ENCODE measurements around the gene NDFIP2. TPM values are rescaled to one million over a fixed set of nuclear protein-coding genes. Genes with fewer than 3 reads are reported as not detected.
"Not testable (repeated sequence)": the region's sequence is repeated elsewhere in the genome, so short reads cannot be mapped to it uniquely, and the experiment has no call there.

The NDFIP2 gene
- total RNA-seq, 4 donors from 2014 or later = 9.0 to 12.8 (median 10.2) TPM

DNA sequence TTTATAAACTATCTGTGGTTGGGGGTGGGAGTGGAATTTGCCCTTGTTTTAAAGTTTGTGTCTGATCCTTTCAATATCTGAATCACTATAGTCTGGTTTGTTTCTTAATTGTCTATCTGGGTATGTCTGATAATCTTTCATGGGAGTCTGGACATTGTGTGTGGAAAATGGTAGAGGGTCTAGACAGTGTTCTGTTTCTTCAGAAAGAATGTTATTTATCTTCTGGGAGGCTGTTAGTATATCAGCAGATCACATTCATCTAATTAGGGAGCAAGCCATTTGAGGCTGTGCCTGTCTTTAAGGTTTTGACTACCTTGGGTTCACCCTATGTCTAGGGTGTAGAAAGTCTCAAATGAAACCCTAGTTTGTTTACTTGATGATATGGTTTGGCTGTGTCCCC, 110.5 kb downstream of the NDFIP2 start:
- intact Hi-C loops (cut with DNase I) = no loop called here
- Histone ChIP-seq H3K27me3 (no peaks in the 10 kb centered on the region), H3K9me3 (no peaks in the 10 kb centered on the region), H3K4me3 (no peak overlapping the region), H3K27ac (replicated peaks in 1 of 4) (no peak overlapping the region), H3K4me1 (no peaks in the 10 kb centered on the region), H3K36me3 (no peaks in the 10 kb centered on the region)
- no peak for DNase-seq (ENCODE audit: extremely low spot score)
- TF ChIP-seq, protein P1, sequence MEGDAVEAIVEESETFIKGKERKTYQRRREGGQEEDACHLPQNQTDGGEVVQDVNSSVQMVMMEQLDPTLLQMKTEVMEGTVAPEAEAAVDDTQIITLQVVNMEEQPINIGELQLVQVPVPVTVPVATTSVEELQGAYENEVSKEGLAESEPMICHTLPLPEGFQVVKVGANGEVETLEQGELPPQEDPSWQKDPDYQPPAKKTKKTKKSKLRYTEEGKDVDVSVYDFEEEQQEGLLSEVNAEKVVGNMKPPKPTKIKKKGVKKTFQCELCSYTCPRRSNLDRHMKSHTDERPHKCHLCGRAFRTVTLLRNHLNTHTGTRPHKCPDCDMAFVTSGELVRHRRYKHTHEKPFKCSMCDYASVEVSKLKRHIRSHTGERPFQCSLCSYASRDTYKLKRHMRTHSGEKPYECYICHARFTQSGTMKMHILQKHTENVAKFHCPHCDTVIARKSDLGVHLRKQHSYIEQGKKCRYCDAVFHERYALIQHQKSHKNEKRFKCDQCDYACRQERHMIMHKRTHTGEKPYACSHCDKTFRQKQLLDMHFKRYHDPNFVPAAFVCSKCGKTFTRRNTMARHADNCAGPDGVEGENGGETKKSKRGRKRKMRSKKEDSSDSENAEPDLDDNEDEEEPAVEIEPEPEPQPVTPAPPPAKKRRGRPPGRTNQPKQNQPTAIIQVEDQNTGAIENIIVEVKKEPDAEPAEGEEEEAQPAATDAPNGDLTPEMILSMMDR (IDR thresholded peaks at IDR 0.05) = no peak
- no peak for TF ChIP-seq EP300 (IDR thresholded peaks at IDR 0.05)

DNA sequence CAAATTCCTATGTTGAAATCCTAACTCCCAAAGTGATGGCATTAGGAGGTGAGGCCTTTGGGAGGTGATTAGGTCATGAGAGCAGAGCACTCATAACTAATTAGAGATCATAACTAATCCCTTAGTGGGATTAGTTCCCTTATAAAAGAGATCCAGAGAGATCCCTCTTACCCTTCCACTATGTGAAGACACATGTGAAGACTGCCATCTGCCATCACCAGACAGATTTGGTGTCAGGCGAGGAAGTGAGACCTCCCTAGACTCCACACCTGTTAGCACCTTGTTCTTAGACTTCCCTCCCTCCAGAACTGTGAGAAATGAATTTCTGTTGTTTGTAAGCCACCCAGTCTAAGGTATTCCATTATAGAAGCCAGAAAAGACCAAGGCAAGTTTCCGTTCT, 112.2 kb downstream of the NDFIP2 start:
- no peak for DNase-seq (ENCODE audit: extremely low spot score)
- no peaks in the 10 kb centered on the region for H3K36me3 ChIP-seq
- WGBS = 69% methylated on average over 2 of the region's 2 CpGs

DNA sequence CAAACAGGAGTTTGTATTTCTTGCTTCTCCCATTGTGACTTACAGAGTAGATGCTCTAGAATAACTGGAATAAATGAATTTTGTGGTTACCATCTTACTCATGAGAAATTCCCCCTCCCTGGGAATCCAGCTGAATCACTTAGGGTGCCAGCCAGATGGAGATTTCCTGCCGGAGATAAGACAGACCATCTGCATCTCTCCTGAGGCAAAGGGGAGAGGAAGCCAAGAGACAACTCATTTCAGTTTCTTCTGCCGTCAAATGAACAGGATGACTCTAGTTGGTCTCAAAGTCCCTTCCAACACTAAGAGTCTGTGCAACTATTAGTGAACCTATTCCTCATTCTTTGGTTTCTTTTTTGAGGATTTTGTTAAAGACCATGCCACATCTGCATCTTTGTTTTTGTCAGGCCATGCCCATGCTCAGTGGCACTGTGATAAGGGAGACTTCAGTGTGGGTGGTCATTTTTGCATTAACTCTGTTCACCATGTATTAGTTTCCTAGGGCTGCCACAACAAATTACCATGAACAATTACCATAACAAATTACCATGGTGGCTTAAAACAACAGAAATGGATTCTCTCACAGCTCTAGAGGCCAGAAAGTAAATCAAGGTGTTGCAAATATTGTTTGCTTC, 112.8 kb downstream of the NDFIP2 start:
- 65% methylated on average over 2 of the region's 2 CpGs for WGBS
- intact Hi-C loops (cut with DNase I) = no loop called here
- H3K4me3 ChIP-seq = no peak overlapping the region
- no peaks in the 10 kb centered on the region for H3K27me3 ChIP-seq
- H3K4me1 ChIP-seq = no peaks in the 10 kb centered on the region
- DNase-seq (ENCODE audit: extremely low spot score) = no peak
- TF ChIP-seq, protein P1 (IDR thresholded peaks at IDR 0.05) = no peak
- TF ChIP-seq POLR2A (IDR thresholded peaks at IDR 0.05; ENCODE audit: low read depth) = no peak
- no peak for TF ChIP-seq EP300 (IDR thresholded peaks at IDR 0.05)
- TF ChIP-seq POLR2AphosphoS5 (IDR thresholded peaks at IDR 0.05) = no peak
- no peaks in the 10 kb centered on the region for H3K36me3 ChIP-seq
- no peaks in the 10 kb centered on the region for H3K9me3 ChIP-seq
- H3K27ac ChIP-seq (replicated peaks in 1 of 4) = no peak overlapping the region

More for the DNA sequence above, 112.2 kb downstream of the NDFIP2 start:
- no peak overlapping the region for H3K27ac ChIP-seq (replicated peaks in 1 of 4)
- TF ChIP-seq POLR2AphosphoS5 (IDR thresholded peaks at IDR 0.05) = no peak
- no peaks in the 10 kb centered on the region for H3K4me1 ChIP-seq
- no peaks in the 10 kb centered on the region for H3K27me3 ChIP-seq
- no peaks in the 10 kb centered on the region for H3K9me3 ChIP-seq
- H3K4me3 ChIP-seq = no peak overlapping the region
- intact Hi-C loops (cut with DNase I) = no loop called here

DNA sequence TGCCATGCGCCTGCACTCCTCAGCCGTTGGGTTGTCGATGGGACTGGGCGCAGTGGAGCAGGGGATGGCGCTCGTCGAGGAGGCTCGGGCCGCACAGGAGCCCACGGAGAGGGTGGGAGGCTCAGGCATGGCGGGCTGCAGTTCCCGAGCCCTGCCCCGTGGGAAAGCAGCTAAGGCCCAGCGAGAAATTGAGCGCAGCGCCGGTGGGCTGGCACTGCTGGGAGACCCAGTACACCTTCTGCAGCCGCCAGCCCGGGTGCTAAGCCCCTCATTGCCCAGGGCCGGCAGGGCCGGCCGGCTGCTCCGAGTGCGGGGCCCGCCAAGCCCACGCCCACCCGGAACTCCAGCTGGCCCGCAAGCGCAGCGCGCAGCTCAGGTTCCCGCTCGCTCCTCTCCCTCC, 119.2 kb downstream of the NDFIP2 start:
- DNase-seq (ENCODE audit: extremely low spot score); H3K4me3 ChIP-seq; intact Hi-C loops (cut with DNase I); H3K9me3 ChIP-seq; H3K27me3 ChIP-seq; H3K4me1 ChIP-seq; H3K36me3 ChIP-seq; H3K27ac ChIP-seq (replicated peaks in 1 of 4): not testable (repeated sequence)
- 96% methylated on average over 22 of the region's 33 CpGs for WGBS

DNA sequence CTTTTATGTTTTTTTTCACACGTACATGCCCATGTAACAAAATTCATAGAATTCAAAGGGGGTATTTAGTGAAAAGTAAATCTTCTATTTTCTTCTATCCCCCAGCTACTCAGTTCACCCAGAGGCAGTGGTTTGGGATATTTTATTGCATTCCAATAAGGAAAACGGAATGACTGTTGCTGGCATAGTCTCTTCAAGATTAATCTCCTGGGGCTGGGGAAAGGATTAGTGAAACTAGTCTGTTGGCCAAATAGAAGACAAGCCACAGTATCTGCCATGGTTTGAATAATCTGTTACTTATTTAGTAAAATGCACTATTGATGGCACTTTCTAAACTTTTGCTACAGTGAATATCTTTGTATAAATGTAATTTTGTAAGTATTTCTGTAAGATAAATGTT, 122.0 kb downstream of the NDFIP2 start:
- Histone ChIP-seq H3K27me3 (no peaks in the 10 kb centered on the region), H3K36me3 (no peaks in the 10 kb centered on the region), H3K9me3 (no peaks in the 10 kb centered on the region), H3K4me3 (no peak overlapping the region), H3K4me1 (no peaks in the 10 kb centered on the region), H3K27ac (replicated peaks in 1 of 4) (no peak overlapping the region)
- TF ChIP-seq EP300 (IDR thresholded peaks at IDR 0.05) (no peak), POLR2A (IDR thresholded peaks at IDR 0.05; ENCODE audit: low read depth) (no peak), POLR2AphosphoS5 (IDR thresholded peaks at IDR 0.05) (no peak)
- TF ChIP-seq, protein P1 (IDR thresholded peaks at IDR 0.05) = no peak
- no peak for DNase-seq (ENCODE audit: extremely low spot score)
- intact Hi-C loops (cut with DNase I) = no loop called here
- WGBS = 63% methylated on average over 2 of the region's 2 CpGs

DNA sequence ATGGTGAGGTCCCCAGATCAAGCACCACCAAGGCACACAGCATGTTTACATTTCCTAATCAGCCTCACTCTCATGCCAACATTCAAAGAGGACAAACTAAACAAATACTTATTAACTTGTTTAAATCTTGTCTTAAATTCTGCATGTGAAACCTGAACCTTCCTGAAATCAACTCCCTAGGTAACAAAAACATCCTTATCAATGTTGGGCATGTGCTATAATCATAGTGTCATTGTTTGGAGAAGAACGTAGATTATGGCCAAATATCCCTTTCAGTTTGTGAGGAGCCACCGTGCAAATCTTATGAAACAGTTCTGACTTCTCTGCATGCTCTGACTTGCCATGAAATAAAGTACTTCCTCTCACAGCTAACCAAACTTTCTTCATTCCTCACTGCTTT, 123.8 kb downstream of the NDFIP2 start:
- no peak for DNase-seq (ENCODE audit: extremely low spot score)
- intact Hi-C loops (cut with DNase I) = no loop called here
- no peak overlapping the region for H3K4me3 ChIP-seq

More for the DNA sequence above, 123.8 kb downstream of the NDFIP2 start:
- WGBS = 27% methylated on average over 2 of the region's 2 CpGs
- Histone ChIP-seq H3K36me3 (no peaks in the 10 kb centered on the region), H3K27ac (replicated peaks in 1 of 4) (no peak overlapping the region), H3K9me3 (peaks cover 0 to 3% (median 0%) of the 10 kb centered on the region in 4 donors), H3K4me1 (no peaks in the 10 kb centered on the region), H3K27me3 (no peaks in the 10 kb centered on the region)
- TF ChIP-seq POLR2AphosphoS5 (IDR thresholded peaks at IDR 0.05) (no peak), EP300 (IDR thresholded peaks at IDR 0.05) (no peak), POLR2A (IDR thresholded peaks at IDR 0.05; ENCODE audit: low read depth) (no peak)
- TF ChIP-seq, protein P1 (IDR thresholded peaks at IDR 0.05) = no peak

Data from esophagus muscularis mucosa (tissue), 4 donors.